Prostate gland (tissue), 1 donor: ENCODE data around the gene PPM1B.

Experiments used
- POLR2A ChIP-seq: fragments of 450-650 bp; IDR thresholded peaks from one replicate; pipeline ENCODE4 v1.6.1; 2016; ENCODE audit warnings: antibody characterized with exemption, mild to moderate bottlenecking
- POLR2AphosphoS5 ChIP-seq: sonication (generic); formaldehyde crosslinking; IDR thresholded peaks from one replicate; pipeline ENCODE4 v1.6.1; 2017; ENCODE audit warnings: antibody characterized with exemption

DNA sequence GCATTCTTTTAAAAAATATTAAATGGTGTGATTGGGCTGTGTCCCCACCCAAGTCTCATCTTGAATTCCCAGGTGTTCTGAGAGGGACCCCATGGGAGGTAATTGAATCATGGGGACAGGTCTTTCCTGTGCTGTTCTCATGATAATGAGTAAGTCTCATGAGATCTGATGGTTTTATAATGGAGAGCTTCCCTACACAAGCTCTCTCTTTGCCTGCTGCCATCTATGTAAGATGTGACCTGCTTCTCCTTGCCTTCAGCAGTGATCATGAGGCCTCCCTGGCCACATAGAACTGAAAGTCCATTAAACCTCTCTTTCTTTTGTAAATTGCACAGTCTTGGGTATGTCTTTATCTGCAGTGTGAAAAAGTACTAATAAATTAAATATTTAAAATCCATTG lies 10.3 kb downstream of the PPM1B start:
- TF ChIP-seq POLR2A: no peak
- no peak for TF ChIP-seq POLR2AphosphoS5
